HEK293 (cell line): Measurements from ENCODE around the gene LTC4S.

Experiments used
- CTCF ChIA-PET: fragments of 350-600 bp; formaldehyde crosslinking; extraction: SDS; loops from one replicate; lab custom pipeline; 2021; ENCODE audit warnings: antibody characterized with exemption; lab: Yijun Ruan, JAX
- POLR2A ChIA-PET: fragments of 300-600 bp; formaldehyde crosslinking; extraction: SDS; loops from one replicate; lab custom pipeline; 2020; ENCODE audit warnings: antibody characterized with exemption, inconsistent platforms; lab: Yijun Ruan, JAX
- H3K27ac ChIP-seq: fragments of 200-500 bp; sonication (Bioruptor generic); 2 replicates; pipeline ENCODE4 v1.5.1; 2014; ENCODE audit warnings: low read depth, low read length, control low read depth, inconsistent platforms; ENCODE audit errors: extremely low read depth
- H3K36me3 ChIP-seq, 2 experiments: fragments of 200-500 bp in 1 of 2; sonication (Bioruptor generic) in 1 of 2; 1 replicate in 1 of 2; 2 replicates in 1 of 2; pipeline ENCODE4 v1.5.1; 2014 to 2017; ENCODE audit warnings: inconsistent platforms in 2 of 2, low read length in 2 of 2; ENCODE audit not compliant: control insufficient read depth in 2 of 2, insufficient read depth in 1 of 2
- H3K4me1 ChIP-seq: fragments of 200-500 bp; sonication (Bioruptor generic); 2 replicates; pipeline ENCODE4 v1.5.1; 2014; ENCODE audit warnings: mild to moderate bottlenecking, low read length, inconsistent platforms; ENCODE audit not compliant: control insufficient read depth, insufficient read depth
- H3K4me3 ChIP-seq: 2 replicates; pipeline ENCODE4 v1.5.1; 2011; ENCODE audit warnings: low read depth, mild to moderate bottlenecking, control low read depth, low read length, moderate library complexity
- H3K9me3 ChIP-seq: fragments of 200-500 bp; sonication (Bioruptor generic); 2 replicates; pipeline ENCODE4 v1.5.1; 2014; ENCODE audit warnings: low read depth, low read length, inconsistent platforms; ENCODE audit not compliant: control insufficient read depth, insufficient read depth
- KLF8 ChIP-seq: fragments of 450-650 bp; formaldehyde crosslinking; IDR thresholded peaks from 2 replicates; pipeline ENCODE4 v1.5.1; 2016; ENCODE audit warnings: missing biosample characterization, missing genetic modification characterization
- KLF9 ChIP-seq: fragments of 450-650 bp; formaldehyde crosslinking; IDR thresholded peaks from 2 replicates; pipeline ENCODE4 v1.5.1; 2016; ENCODE audit warnings: missing biosample characterization, missing genetic modification characterization, low read depth
- RBAK ChIP-seq: fragments of 450-650 bp; formaldehyde crosslinking; IDR thresholded peaks from 2 replicates; pipeline ENCODE4 v1.5.1; 2016; ENCODE audit warnings: missing biosample characterization, missing genetic modification characterization
- SCRT1 ChIP-seq: fragments of 450-650 bp; formaldehyde crosslinking; IDR thresholded peaks from 2 replicates; pipeline ENCODE4 v1.5.1; 2016; ENCODE audit warnings: missing biosample characterization, missing genetic modification characterization, borderline replicate concordance
- ZBTB17 ChIP-seq: fragments of 450-650 bp; formaldehyde crosslinking; IDR thresholded peaks from 2 replicates; pipeline ENCODE4 v1.5.1; 2016; ENCODE audit warnings: missing biosample characterization, missing genetic modification characterization
- ZFHX2 ChIP-seq: fragments of 450-650 bp; formaldehyde crosslinking; conservative IDR thresholded peaks from 2 replicates; pipeline ENCODE4 v1.5.1; 2016; ENCODE audit warnings: missing biosample characterization, missing genetic modification characterization
- ZNF202 ChIP-seq: fragments of 450-650 bp; formaldehyde crosslinking; IDR thresholded peaks from 2 replicates; pipeline ENCODE4 v1.5.1; 2016; ENCODE audit warnings: missing biosample characterization, missing genetic modification characterization, borderline replicate concordance
- ZNF211 ChIP-seq: fragments of 450-650 bp; formaldehyde crosslinking; IDR thresholded peaks from 2 replicates; pipeline ENCODE4 v1.5.1; 2016; ENCODE audit warnings: low read depth, missing biosample characterization, missing genetic modification characterization
- ZNF214 ChIP-seq: fragments of 450-650 bp; formaldehyde crosslinking; IDR thresholded peaks from 2 replicates; pipeline ENCODE4 v1.5.1; 2017; ENCODE audit warnings: missing biosample characterization, mild to moderate bottlenecking, missing genetic modification characterization, borderline replicate concordance
- ZNF221 ChIP-seq: fragments of 450-650 bp; formaldehyde crosslinking; IDR thresholded peaks from 2 replicates; pipeline ENCODE4 v1.5.1; 2017; ENCODE audit warnings: missing biosample characterization, missing genetic modification characterization, borderline replicate concordance
- ZNF335 ChIP-seq: fragments of 450-650 bp; formaldehyde crosslinking; conservative IDR thresholded peaks from 2 replicates; pipeline ENCODE4 v1.5.1; 2016; ENCODE audit warnings: missing biosample characterization, missing genetic modification characterization
- ZNF426 ChIP-seq: fragments of 450-650 bp; formaldehyde crosslinking; IDR thresholded peaks from 2 replicates; pipeline ENCODE4 v1.5.1; 2017; ENCODE audit warnings: missing biosample characterization, missing genetic modification characterization, mild to moderate bottlenecking, inconsistent platforms, moderate library complexity
- ZNF530 ChIP-seq: fragments of 450-650 bp; formaldehyde crosslinking; IDR thresholded peaks from 2 replicates; pipeline ENCODE4 v1.5.1; 2016; ENCODE audit warnings: low read depth, missing biosample characterization, missing genetic modification characterization
- ZNF571 ChIP-seq: fragments of 450-650 bp; formaldehyde crosslinking; IDR thresholded peaks from 2 replicates; pipeline ENCODE4 v1.5.0; 2017; ENCODE audit warnings: missing biosample characterization, missing genetic modification characterization
- ZNF596 ChIP-seq: fragments of 450-650 bp; IDR thresholded peaks from 2 replicates; pipeline ENCODE4 v1.5.0; 2018; ENCODE audit warnings: missing biosample characterization, mild to moderate bottlenecking, missing genetic modification characterization, moderate library complexity
- ZNF660 ChIP-seq: fragments of 450-650 bp; IDR thresholded peaks from 2 replicates; pipeline ENCODE4 v1.5.1; 2018; ENCODE audit warnings: missing biosample characterization, mild to moderate bottlenecking, missing genetic modification characterization
- TF ChIP-seq, protein P1 (sequence below): fragments of 450-650 bp; formaldehyde crosslinking; IDR thresholded peaks from 2 replicates; pipeline ENCODE4 v1.5.1; 2016; ENCODE audit warnings: missing biosample characterization, missing genetic modification characterization
- TF ChIP-seq, protein P2 (sequence below): fragments of 450-650 bp; formaldehyde crosslinking; IDR thresholded peaks from 2 replicates; pipeline ENCODE4 v1.5.1; 2017; ENCODE audit warnings: missing biosample characterization, missing genetic modification characterization
- TF ChIP-seq, protein P3 (sequence below): fragments of 450-650 bp; formaldehyde crosslinking; IDR thresholded peaks from 2 replicates; pipeline ENCODE4 v1.5.1; 2016; ENCODE audit warnings: missing biosample characterization, missing genetic modification characterization
- TF ChIP-seq, protein P4 (sequence below): fragments of 450-650 bp; formaldehyde crosslinking; IDR thresholded peaks from 2 replicates; pipeline ENCODE4 v1.5.1; 2016; ENCODE audit warnings: missing biosample characterization, missing genetic modification characterization

Gene LTC4S

DNA sequence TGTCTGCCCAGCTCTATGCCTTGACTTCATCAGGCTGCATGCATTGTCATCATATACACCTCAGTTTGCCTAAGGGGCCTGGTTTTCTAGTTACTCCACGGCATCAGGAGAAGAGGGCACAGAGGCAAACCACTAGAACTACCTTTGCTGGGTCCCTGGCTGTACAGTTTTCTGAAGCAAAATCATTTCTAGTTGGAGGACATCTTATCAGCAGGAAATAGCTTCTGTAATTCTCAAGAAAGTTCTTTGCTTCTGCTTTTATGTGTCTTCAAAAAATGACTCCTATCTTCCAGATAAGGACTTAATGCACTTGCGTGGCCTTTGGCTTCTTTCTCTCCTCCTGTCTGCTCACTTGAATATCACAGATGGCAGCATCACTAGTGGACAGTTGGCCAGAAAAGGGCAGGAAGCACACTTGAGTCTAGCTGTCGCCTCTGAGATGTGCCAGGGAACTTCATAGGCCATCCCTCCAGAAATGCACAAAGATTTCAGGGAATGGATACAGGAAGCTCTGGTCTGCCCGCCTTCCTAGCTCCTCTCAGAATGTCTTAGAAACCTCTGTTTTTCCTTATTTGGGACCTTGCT is 22.4 kb upstream of the LTC4S start:
- ChIA-PET POLR2A (interaction anchor here (1.2 kb wide), 1 partner anchor 8 kb away, joined by 3 read pairs; no protein-coding TSS in a partner anchor), CTCF (interaction anchor here (1.7 kb wide), 1 partner anchor 8 kb away, joined by 13 read pairs; no protein-coding TSS in a partner anchor)
- TF ChIP-seq ZNF335 (no peak), ZNF202 (tag by site-specific recombination) (no peak), KLF8 (tag by site-specific recombination) (no peak), SCRT1 (tag by site-specific recombination) (no peak), ZNF596 (no peak), ZNF221 (tag by site-specific recombination) (no peak), ZNF571 (tag by site-specific recombination) (no peak), KLF9 (tag by site-specific recombination) (no peak), ZNF426 (no peak), RBAK (no peak), ZFHX2 (tag by site-specific recombination) (no peak), ZNF660 (tag by site-specific recombination) (no peak), ZNF211 (tag by site-specific recombination) (no peak), ZBTB17 (tag by site-specific recombination) (no peak), ZNF530 (no peak), ZNF214 (tag by site-specific recombination) (no peak)
- TF ChIP-seq, protein P1, sequence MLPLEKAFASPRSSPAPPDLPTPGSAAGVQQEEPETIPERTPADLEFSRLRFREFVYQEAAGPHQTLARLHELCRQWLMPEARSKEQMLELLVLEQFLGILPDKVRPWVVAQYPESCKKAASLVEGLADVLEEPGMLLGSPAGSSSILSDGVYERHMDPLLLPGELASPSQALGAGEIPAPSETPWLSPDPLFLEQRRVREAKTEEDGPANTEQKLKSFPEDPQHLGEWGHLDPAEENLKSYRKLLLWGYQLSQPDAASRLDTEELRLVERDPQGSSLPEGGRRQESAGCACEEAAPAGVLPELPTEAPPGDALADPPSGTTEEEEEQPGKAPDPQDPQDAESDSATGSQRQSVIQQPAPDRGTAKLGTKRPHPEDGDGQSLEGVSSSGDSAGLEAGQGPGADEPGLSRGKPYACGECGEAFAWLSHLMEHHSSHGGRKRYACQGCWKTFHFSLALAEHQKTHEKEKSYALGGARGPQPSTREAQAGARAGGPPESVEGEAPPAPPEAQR: no peak
- TF ChIP-seq, protein P2, sequence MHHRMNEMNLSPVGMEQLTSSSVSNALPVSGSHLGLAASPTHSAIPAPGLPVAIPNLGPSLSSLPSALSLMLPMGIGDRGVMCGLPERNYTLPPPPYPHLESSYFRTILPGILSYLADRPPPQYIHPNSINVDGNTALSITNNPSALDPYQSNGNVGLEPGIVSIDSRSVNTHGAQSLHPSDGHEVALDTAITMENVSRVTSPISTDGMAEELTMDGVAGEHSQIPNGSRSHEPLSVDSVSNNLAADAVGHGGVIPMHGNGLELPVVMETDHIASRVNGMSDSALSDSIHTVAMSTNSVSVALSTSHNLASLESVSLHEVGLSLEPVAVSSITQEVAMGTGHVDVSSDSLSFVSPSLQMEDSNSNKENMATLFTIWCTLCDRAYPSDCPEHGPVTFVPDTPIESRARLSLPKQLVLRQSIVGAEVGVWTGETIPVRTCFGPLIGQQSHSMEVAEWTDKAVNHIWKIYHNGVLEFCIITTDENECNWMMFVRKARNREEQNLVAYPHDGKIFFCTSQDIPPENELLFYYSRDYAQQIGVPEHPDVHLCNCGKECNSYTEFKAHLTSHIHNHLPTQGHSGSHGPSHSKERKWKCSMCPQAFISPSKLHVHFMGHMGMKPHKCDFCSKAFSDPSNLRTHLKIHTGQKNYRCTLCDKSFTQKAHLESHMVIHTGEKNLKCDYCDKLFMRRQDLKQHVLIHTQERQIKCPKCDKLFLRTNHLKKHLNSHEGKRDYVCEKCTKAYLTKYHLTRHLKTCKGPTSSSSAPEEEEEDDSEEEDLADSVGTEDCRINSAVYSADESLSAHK: no peak
- TF ChIP-seq, protein P3, sequence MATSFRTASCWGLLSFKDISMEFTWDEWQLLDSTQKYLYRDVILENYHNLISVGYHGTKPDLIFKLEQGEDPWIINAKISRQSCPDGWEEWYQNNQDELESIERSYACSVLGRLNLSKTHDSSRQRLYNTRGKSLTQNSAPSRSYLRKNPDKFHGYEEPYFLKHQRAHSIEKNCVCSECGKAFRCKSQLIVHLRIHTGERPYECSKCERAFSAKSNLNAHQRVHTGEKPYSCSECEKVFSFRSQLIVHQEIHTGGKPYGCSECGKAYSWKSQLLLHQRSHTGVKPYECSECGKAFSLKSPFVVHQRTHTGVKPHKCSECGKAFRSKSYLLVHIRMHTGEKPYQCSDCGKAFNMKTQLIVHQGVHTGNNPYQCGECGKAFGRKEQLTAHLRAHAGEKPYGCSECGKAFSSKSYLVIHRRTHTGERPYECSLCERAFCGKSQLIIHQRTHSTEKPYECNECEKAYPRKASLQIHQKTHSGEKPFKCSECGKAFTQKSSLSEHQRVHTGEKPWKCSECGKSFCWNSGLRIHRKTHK (tag by site-specific recombination): no peak
- TF ChIP-seq, protein P4, sequence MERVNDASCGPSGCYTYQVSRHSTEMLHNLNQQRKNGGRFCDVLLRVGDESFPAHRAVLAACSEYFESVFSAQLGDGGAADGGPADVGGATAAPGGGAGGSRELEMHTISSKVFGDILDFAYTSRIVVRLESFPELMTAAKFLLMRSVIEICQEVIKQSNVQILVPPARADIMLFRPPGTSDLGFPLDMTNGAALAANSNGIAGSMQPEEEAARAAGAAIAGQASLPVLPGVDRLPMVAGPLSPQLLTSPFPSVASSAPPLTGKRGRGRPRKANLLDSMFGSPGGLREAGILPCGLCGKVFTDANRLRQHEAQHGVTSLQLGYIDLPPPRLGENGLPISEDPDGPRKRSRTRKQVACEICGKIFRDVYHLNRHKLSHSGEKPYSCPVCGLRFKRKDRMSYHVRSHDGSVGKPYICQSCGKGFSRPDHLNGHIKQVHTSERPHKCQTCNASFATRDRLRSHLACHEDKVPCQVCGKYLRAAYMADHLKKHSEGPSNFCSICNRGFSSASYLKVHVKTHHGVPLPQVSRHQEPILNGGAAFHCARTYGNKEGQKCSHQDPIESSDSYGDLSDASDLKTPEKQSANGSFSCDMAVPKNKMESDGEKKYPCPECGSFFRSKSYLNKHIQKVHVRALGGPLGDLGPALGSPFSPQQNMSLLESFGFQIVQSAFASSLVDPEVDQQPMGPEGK: no peak
- no peaks in the 10 kb centered on the region for H3K9me3 ChIP-seq
- H3K4me1 ChIP-seq: no peaks in the 10 kb centered on the region
- H3K4me3 ChIP-seq: no peak overlapping the region
- no peak overlapping the region for H3K27ac ChIP-seq
- H3K36me3 ChIP-seq: peaks cover 22 to 99% of the 10 kb centered on the region in 2 experiments
